Activated CD8-positive, alpha-beta T cell treated with anti-CD3 and anti-CD28 coated beads for 36 hours (primary cell): ENCODE measurements around the gene LIFR. TPM values are rescaled to one million over a fixed set of nuclear protein-coding genes. Genes with fewer than 3 reads are reported as not detected.

ENCODE experiments used
- ATAC-seq: fragments of 200-7000 bp; cut with Tn5 transposase; one replicate; pipeline ENCODE4 v1.10.0; 2021; ENCODE audit warnings: mild to moderate bottlenecking, moderate library complexity
- CTCF ChIA-PET: fragments of 350-600 bp; sonication (Branson Sonifier 250); formaldehyde crosslinking; loops from one replicate; lab custom pipeline; 2021; ENCODE audit warnings: antibody characterized with exemption; lab: Charles Lee
- POLR2A ChIA-PET: fragments of 350-600 bp; sonication (Branson Sonifier 250); formaldehyde crosslinking; loops from one replicate; lab custom pipeline; 2021; ENCODE audit warnings: antibody characterized with exemption; lab: Charles Lee
- DNase-seq: peaks from one replicate; pipeline ENCODE4 v3.0.0-alpha.2; 2020
- H3K27ac Mint-ChIP-seq: one replicate; pipeline ENCODE4 v1.8.0; 2021; ENCODE audit warnings: mild to moderate bottlenecking, mixed read lengths
- H3K27me3 Mint-ChIP-seq: one replicate; pipeline ENCODE4 v1.8.0; 2021; ENCODE audit warnings: mixed read lengths
- H3K36me3 Mint-ChIP-seq: one replicate; pipeline ENCODE4 v1.8.0; 2021; ENCODE audit warnings: low read depth, mixed read lengths
- H3K4me1 Mint-ChIP-seq: one replicate; pipeline ENCODE4 v1.8.0; 2021; ENCODE audit warnings: low read depth, mixed read lengths
- H3K4me3 Mint-ChIP-seq: one replicate; pipeline ENCODE4 v1.8.0; 2021; ENCODE audit warnings: mild to moderate bottlenecking, moderate library complexity, mixed read lengths
- H3K9me3 Mint-ChIP-seq: one replicate; pipeline ENCODE4 v1.8.0; 2021; ENCODE audit warnings: mixed read lengths
- intact Hi-C: fragments of 100-400 bp; cut with micrococcal nuclease; formaldehyde crosslinking; loops from one replicate; pipeline ENCODE4 v1.10.0; 2022
- total RNA-seq, 2 experiments: library from RNA; stranded (reverse); gene quantifications; one replicate each; pipeline ENCODE4 v1.2.3, GENCODE V29; 2021
- TF ChIP-seq, protein P1 (sequence below): fragments of 200-600 bp; IDR thresholded peaks from one replicate; pipeline ENCODE4 v1.8.0; 2022; ENCODE audit warnings: antibody characterized with exemption, mild to moderate bottlenecking

The LIFR gene
- total RNA-seq, 2 experiments from 2014 or later = not detected

DNA sequence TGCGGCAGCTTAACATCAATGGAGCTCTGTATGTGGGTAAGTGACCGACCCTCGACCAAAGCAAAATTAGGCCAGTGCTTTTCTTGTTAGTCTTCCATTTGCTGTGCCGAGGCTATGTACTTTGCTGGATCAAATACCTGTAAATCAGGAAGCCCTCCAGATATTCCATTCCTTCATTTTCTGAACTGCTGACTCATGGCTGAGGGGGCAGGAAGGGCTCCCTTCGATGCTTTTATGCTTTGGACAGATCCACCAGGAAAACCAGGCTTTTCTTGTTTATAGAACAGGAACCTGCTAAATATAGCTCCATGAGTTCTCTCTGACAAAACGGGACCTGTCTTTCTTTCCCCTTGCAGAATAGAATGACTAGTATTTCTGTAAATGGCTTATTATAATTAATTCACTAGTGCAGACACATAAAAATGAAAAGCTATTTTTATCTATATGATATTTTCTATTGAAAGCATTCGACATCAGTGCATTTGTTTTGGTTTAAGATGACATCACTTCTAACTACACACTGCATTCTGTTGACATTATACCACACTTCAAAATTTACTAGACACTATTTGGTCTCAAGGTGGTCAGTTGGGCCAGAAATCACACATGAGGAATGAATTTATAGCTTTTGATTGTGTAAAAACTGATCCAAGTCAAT is 93.3 kb downstream of the LIFR start:
- intact Hi-C loops = no loop called here
- TF ChIP-seq, protein P1, sequence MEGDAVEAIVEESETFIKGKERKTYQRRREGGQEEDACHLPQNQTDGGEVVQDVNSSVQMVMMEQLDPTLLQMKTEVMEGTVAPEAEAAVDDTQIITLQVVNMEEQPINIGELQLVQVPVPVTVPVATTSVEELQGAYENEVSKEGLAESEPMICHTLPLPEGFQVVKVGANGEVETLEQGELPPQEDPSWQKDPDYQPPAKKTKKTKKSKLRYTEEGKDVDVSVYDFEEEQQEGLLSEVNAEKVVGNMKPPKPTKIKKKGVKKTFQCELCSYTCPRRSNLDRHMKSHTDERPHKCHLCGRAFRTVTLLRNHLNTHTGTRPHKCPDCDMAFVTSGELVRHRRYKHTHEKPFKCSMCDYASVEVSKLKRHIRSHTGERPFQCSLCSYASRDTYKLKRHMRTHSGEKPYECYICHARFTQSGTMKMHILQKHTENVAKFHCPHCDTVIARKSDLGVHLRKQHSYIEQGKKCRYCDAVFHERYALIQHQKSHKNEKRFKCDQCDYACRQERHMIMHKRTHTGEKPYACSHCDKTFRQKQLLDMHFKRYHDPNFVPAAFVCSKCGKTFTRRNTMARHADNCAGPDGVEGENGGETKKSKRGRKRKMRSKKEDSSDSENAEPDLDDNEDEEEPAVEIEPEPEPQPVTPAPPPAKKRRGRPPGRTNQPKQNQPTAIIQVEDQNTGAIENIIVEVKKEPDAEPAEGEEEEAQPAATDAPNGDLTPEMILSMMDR = no peak
- Mint-ChIP-seq H3K27ac (no peak overlapping the region), H3K4me3 (no peak overlapping the region), H3K36me3 (no peaks in the 10 kb centered on the region), H3K27me3 (peaks cover 42% of the 10 kb centered on the region), H3K4me1 (no peaks in the 10 kb centered on the region), H3K9me3 (no peaks in the 10 kb centered on the region)
- ATAC-seq (no peak), DNase-seq (no peak)
- ChIA-PET POLR2A (no interaction called here), CTCF (interaction anchor here (2.0 kb wide), 1 partner anchor 21 kb away, joined by 11 read pairs; no protein-coding TSS in a partner anchor)

DNA sequence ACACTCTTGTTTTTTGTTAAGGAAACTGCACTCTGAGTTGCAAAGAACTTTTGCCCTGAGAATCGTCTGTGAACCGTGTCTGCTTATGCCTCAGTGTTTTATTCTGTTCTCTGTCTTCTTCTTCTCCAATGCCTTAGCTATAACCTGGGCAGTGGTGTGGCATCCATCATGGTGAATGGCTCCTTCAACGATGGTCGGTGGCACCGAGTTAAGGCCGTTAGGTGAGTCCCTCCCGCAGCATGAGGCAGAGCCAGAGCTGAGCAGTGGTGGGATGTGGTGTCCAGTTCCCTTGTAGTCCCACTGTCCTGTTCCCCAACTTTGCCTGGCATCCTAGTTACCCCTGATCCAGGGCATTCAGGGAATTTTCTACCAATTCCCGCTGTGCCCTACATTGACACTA is 98.3 kb downstream of the LIFR start:
- Mint-ChIP-seq H3K27me3 (peaks cover 62% of the 10 kb centered on the region), H3K9me3 (no peaks in the 10 kb centered on the region), H3K4me1 (peaks cover 17% of the 10 kb centered on the region), H3K36me3 (no peaks in the 10 kb centered on the region), H3K4me3 (no peak overlapping the region), H3K27ac (no peak overlapping the region)
- CTCF ChIA-PET = interaction anchor here (1.0 kb wide), 1 partner anchor 16 kb away, joined by 5 read pairs; no protein-coding TSS in a partner anchor
- POLR2A ChIA-PET = no interaction called here
- no peak for DNase-seq
- no peak for ATAC-seq
- TF ChIP-seq, protein P1 = no peak
- intact Hi-C loops = no loop called here

DNA sequence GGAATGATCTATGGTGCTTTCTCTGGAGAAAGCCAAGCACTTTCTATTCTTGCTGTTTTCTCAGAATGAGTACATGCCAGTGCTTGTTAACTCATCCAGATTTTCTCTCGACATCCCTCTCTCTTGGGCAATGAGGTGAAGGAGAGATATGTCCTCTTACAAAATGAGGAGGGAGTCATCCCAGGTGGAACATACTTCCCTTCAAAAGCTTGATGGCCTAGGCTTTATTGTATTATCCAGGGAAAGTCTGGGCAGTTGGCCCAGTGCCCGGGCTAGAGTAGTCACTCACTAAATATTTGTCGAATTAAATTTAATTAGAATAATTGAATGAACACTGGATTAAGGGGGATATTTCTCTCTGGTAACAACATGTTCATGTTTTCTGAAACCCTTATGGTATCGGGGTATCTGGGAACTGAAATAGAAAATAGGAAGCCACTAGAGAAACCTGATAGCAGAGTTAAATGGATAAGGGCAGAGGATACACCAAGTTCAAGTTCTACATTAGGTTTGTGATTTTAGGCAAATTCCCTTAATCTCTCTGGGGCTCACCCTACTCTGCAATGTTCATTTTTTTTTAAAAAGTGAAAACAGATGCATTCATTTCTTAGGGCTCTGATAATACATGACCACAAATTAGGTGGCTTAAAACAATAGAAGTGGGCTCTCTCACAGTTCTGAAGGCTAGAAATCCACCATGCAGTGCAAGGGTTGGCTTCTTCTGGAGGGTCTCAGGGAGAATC is 99.6 kb downstream of the LIFR start:
- intact Hi-C loops = no loop called here
- Mint-ChIP-seq H3K4me1 (peaks cover 27% of the 10 kb centered on the region), H3K27me3 (peaks cover 61% of the 10 kb centered on the region), H3K27ac (no peak overlapping the region), H3K36me3 (no peaks in the 10 kb centered on the region), H3K4me3 (no peak overlapping the region), H3K9me3 (no peaks in the 10 kb centered on the region)
- no peak for DNase-seq
- TF ChIP-seq, protein P1 = no peak
- ChIA-PET CTCF (interaction anchor here (1.0 to 2.6 kb wide), 2 partner anchors 15 to 353 kb away, joined by 3 to 9 read pairs; no protein-coding TSS in a partner anchor), POLR2A (no interaction called here)
- no peak for ATAC-seq

DNA sequence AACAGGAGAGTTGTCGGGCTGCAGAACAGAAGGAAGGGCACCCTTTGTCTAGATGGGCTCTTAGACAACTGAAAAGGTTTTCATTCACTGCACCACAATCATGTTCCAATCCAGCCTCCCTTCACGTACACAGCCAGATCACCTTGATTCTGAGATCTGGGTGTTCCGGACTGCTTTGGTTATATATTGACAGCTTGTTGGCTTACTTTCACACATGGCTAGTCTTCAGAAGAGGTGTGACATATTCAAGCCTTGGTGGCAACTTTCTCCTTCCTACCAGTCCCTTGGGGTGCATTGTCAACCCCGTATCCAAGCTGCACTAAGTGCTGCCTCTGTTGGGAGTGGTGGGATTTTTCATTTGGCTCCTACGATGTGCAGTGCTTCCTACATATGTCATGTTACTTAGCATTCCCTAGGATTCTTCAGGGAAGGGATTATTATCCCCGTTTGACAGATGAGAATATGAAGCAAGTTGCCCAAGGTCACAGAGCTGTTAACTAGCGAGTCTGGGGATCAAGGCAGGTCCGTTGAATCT is 100.6 kb downstream of the LIFR start:
- intact Hi-C loops = no loop called here
- peaks cover 27% of the 10 kb centered on the region for H3K4me1 Mint-ChIP-seq
- no peaks in the 10 kb centered on the region for H3K9me3 Mint-ChIP-seq
- H3K27me3 Mint-ChIP-seq = peaks cover 66% of the 10 kb centered on the region
- no peak for ATAC-seq
- POLR2A ChIA-PET = no interaction called here
- TF ChIP-seq, protein P1 = no peak
- no peaks in the 10 kb centered on the region for H3K36me3 Mint-ChIP-seq
- CTCF ChIA-PET = interaction anchor here (1.0 to 2.6 kb wide), 2 partner anchors 14 to 354 kb away, joined by 3 to 9 read pairs; no protein-coding TSS in a partner anchor
- no peak for DNase-seq
- no peak overlapping the region for H3K27ac Mint-ChIP-seq
- H3K4me3 Mint-ChIP-seq = no peak overlapping the region
